Mucosa of stomach (tissue), 1 donor: ENCODE results near the gene C3orf85.

Source experiments
- H3K27me3 ChIP-seq: one replicate; pipeline ENCODE4 v1.7.0; 2013; ENCODE audit warnings: mild to moderate bottlenecking, low read length; ENCODE audit not compliant: control insufficient read depth, insufficient read depth
- H3K36me3 ChIP-seq: one replicate; pipeline ENCODE4 v1.7.0; 2013; ENCODE audit warnings: low read length; ENCODE audit not compliant: control insufficient read depth, insufficient read depth
- H3K4me1 ChIP-seq: one replicate; pipeline ENCODE4 v1.7.0; 2013; ENCODE audit warnings: mild to moderate bottlenecking, low read length; ENCODE audit not compliant: control insufficient read depth, insufficient read depth
- H3K4me3 ChIP-seq: one replicate; pipeline ENCODE4 v1.7.0; 2013; ENCODE audit warnings: low read length
- H3K9ac ChIP-seq: one replicate; pipeline ENCODE4 v1.7.0; 2013; ENCODE audit warnings: mild to moderate bottlenecking, low read length, moderate library complexity
- H3K9me3 ChIP-seq: one replicate; pipeline ENCODE4 v1.7.0; 2013; ENCODE audit warnings: mild to moderate bottlenecking, low read length, moderate library complexity; ENCODE audit not compliant: control insufficient read depth
- donor health status: Pancreatic carcinoma.

C3orf85 gene

DNA sequence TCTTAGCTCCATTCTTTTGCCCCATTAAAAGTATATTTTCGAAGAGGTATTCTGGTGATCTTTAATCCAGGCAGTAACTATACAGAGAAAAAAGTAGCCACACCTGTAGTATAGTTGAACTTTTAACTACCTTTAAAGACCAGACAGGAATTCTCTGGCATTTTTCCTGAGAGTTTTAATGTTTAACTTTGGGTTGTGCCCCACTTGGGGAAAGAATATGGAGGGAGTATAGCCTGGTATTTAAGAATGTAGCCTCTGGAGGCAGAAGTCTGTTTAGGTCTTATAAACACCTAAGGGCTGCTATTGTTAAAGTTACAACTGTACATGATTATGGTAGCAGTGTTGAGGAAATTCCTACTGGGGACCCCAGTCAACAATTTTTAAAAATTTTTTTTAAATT lies 19.3 kb downstream of the C3orf85 start:
- no peaks in the 10 kb centered on the region for H3K9me3 ChIP-seq
- no peaks in the 10 kb centered on the region for H3K36me3 ChIP-seq
- H3K27me3 ChIP-seq: no peaks in the 10 kb centered on the region
- no peak overlapping the region for H3K9ac ChIP-seq
- H3K4me3 ChIP-seq: no peak overlapping the region
- H3K4me1 ChIP-seq: peaks cover 12% of the 10 kb centered on the region

- H3K4me3 ChIP-seq: no peak overlapping the region
- H3K36me3 ChIP-seq: no peaks in the 10 kb centered on the region
- no peaks in the 10 kb centered on the region for H3K27me3 ChIP-seq
- H3K4me1 ChIP-seq: no peaks in the 10 kb centered on the region
- H3K9me3 ChIP-seq: no peaks in the 10 kb centered on the region
- no peak overlapping the region for H3K9ac ChIP-seq
These were observed 25.1 kb downstream of the C3orf85 start for GRCh38 chr3:109161487-109162123.

- no peaks in the 10 kb centered on the region for H3K9me3 ChIP-seq
- H3K4me1 ChIP-seq: no peaks in the 10 kb centered on the region
- no peak overlapping the region for H3K9ac ChIP-seq
- H3K36me3 ChIP-seq: no peaks in the 10 kb centered on the region
- no peaks in the 10 kb centered on the region for H3K27me3 ChIP-seq
- no peak overlapping the region for H3K4me3 ChIP-seq
These were observed 29.4 kb downstream of the C3orf85 start for GRCh38 chr3:109165905-109166304.

GRCh38 chr3:109171479-109171878 lies 35.0 kb downstream of the C3orf85 start:
- Histone ChIP-seq H3K27me3 (no peaks in the 10 kb centered on the region), H3K4me3 (no peak overlapping the region), H3K9me3 (no peaks in the 10 kb centered on the region), H3K36me3 (no peaks in the 10 kb centered on the region), H3K4me1 (no peaks in the 10 kb centered on the region), H3K9ac (no peak overlapping the region)

DNA sequence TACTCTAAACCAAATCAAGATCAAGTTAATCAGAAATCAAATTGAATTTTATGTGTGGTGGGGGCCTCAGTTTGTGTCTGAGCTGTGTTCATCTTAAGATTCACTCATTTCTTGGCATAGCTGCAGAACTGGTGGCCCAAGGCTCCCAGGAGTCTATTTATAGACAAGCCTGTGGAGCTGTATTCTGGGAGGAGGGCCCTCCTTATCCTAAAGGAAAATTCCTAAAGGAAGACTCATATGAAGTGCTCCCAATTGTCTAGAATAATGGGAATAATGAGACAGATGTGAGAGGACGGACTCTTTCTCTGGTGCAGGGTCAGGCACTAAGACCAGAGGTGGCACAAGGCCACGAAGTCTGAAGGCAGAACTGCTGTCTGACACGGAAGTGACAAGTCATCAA lies 38.9 kb downstream of the C3orf85 start:
- Histone ChIP-seq H3K36me3 (no peaks in the 10 kb centered on the region), H3K27me3 (no peaks in the 10 kb centered on the region), H3K4me3 (no peak overlapping the region), H3K9ac (no peak overlapping the region), H3K9me3 (no peaks in the 10 kb centered on the region), H3K4me1 (no peaks in the 10 kb centered on the region)

DNA sequence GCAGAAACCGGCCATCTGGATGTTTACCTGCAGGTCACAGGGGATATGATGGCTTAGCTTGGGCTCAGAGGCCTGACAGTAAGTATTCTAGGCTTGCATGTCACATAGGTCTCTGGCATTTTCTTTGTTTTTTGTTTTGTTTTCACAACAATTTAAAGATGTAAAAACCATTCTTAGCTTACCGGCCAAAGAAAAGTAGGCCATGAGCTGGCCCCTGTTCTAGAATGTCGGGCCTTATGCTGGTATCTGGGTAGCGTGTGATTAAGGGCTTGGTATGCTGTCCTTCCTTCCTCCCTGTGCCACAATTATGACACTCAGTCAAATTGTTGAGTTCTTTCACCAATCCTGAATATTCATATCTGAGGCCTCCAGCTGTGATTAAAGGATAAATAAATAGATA lies 40.2 kb downstream of the C3orf85 start:
- Histone ChIP-seq H3K9ac (no peak overlapping the region), H3K9me3 (no peaks in the 10 kb centered on the region), H3K27me3 (no peaks in the 10 kb centered on the region), H3K4me1 (no peaks in the 10 kb centered on the region), H3K36me3 (no peaks in the 10 kb centered on the region), H3K4me3 (no peak overlapping the region)

DNA sequence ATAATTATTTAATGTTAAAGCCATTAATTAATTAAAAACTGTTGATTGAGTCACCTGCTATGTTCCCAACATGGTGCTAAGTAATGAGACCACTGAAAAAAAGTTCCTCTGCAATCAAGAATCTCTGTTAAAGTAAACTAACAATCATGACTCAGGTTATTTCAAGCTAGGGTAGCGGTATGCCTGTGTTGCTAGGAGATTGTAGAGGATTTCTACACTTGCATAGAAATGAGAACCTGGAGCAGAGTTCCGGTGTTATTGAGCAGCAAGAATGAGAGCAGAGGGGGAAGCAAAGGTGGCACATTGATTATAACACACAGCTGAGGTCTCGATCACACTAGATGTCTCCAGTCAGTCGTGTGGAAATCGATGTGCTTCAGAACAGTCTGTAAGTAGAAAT lies 41.4 kb downstream of the C3orf85 start:
- Histone ChIP-seq H3K9me3 (no peaks in the 10 kb centered on the region), H3K4me3 (no peak overlapping the region), H3K36me3 (no peaks in the 10 kb centered on the region), H3K27me3 (no peaks in the 10 kb centered on the region), H3K9ac (no peak overlapping the region), H3K4me1 (no peaks in the 10 kb centered on the region)

DNA sequence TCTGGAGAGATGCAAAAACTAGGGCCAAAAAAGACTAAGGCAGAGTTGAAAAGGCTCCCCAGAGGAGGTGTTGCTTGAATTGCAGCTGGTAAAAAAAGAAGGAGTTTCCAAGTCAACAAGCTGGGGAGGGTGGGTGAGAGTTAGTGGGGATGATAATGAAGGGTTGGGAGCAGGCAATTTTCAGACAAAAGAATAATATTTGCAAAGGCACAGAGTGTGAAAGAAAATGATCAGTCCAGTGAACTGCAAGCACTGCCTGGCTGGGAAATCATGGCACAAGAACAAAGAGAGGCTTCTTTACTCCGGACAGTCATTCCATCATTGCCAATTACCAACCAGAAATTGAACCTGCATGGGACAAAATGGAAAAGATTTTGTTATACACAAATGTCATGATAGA lies 42.2 kb downstream of the C3orf85 start:
- Histone ChIP-seq H3K4me3 (no peak overlapping the region), H3K4me1 (no peaks in the 10 kb centered on the region), H3K9me3 (no peaks in the 10 kb centered on the region), H3K9ac (no peak overlapping the region), H3K27me3 (no peaks in the 10 kb centered on the region), H3K36me3 (no peaks in the 10 kb centered on the region)

DNA sequence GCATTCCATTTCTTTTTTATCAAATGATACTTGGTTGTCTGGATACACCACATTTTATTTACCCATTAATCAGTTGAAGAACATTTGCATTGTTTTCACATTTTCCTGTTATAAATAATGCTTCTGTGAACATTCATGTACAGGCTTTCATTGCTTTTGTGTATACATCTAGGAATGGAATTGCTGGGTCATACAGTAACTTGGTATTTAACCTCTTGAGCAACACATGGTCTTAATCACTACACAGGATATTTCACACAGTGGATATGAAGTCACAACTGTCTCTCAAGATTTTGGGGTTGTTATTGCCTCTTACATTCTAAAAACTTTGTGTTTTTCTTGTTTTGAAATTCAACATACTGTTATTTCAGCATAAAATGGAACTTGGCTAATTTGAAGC lies 48.2 kb downstream of the C3orf85 start:
- no peaks in the 10 kb centered on the region for H3K4me1 ChIP-seq
- no peak overlapping the region for H3K4me3 ChIP-seq
- H3K27me3 ChIP-seq: no peaks in the 10 kb centered on the region
- no peak overlapping the region for H3K9ac ChIP-seq
- no peaks in the 10 kb centered on the region for H3K9me3 ChIP-seq
- H3K36me3 ChIP-seq: no peaks in the 10 kb centered on the region

DNA sequence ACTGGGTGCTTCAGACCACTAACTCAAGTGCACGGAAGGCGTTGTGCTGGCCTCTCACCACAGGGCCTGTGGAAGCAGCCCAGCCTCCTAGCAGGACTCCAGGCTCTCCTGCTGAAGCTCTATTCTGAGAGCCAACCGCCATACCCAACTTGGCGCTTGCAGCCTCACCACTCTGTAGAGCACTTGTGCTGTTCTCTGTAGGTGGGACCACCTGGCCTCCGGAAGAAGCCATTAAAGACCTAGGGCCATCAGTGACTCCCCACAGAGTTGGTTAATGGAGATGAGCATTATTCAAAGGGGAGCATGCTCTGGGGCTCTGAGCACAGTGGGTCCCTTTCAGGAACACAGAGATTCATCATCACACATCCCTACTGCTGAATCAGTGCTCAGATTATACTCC lies 50.9 kb downstream of the C3orf85 start:
- Histone ChIP-seq H3K4me1 (no peaks in the 10 kb centered on the region), H3K36me3 (no peaks in the 10 kb centered on the region), H3K27me3 (no peaks in the 10 kb centered on the region), H3K9ac (no peak overlapping the region), H3K4me3 (no peak overlapping the region), H3K9me3 (no peaks in the 10 kb centered on the region)

GRCh38 chr3:109188741-109189140 lies 52.2 kb downstream of the C3orf85 start:
- Histone ChIP-seq H3K4me3 (no peak overlapping the region), H3K4me1 (no peaks in the 10 kb centered on the region), H3K27me3 (no peaks in the 10 kb centered on the region), H3K9me3 (no peaks in the 10 kb centered on the region), H3K36me3 (no peaks in the 10 kb centered on the region), H3K9ac (no peak overlapping the region)

- no peaks in the 10 kb centered on the region for H3K4me1 ChIP-seq
- no peaks in the 10 kb centered on the region for H3K27me3 ChIP-seq
- H3K9me3 ChIP-seq: no peaks in the 10 kb centered on the region
- H3K4me3 ChIP-seq: no peak overlapping the region
- H3K36me3 ChIP-seq: no peaks in the 10 kb centered on the region
- H3K9ac ChIP-seq: no peak overlapping the region
These were observed 54.9 kb downstream of the C3orf85 start for GRCh38 chr3:109191421-109191820.

- H3K36me3 ChIP-seq: no peaks in the 10 kb centered on the region
- no peak overlapping the region for H3K9ac ChIP-seq
- no peaks in the 10 kb centered on the region for H3K9me3 ChIP-seq
- H3K4me1 ChIP-seq: no peaks in the 10 kb centered on the region
- H3K27me3 ChIP-seq: no peaks in the 10 kb centered on the region
- no peak overlapping the region for H3K4me3 ChIP-seq
These were observed 59.3 kb downstream of the C3orf85 start for GRCh38 chr3:109195815-109196214.
